Measurements from ENCODE around the gene MTARC1. TPM values are rescaled to one million over a fixed set of nuclear protein-coding genes. Genes with fewer than 3 reads are reported as not detected.

The MTARC1 gene
- total and polyA plus RNA-seq, 2 of the 4 experiments (the other 2 are of a cell fraction), result 0.18 to 0.55 TPM

DNA sequence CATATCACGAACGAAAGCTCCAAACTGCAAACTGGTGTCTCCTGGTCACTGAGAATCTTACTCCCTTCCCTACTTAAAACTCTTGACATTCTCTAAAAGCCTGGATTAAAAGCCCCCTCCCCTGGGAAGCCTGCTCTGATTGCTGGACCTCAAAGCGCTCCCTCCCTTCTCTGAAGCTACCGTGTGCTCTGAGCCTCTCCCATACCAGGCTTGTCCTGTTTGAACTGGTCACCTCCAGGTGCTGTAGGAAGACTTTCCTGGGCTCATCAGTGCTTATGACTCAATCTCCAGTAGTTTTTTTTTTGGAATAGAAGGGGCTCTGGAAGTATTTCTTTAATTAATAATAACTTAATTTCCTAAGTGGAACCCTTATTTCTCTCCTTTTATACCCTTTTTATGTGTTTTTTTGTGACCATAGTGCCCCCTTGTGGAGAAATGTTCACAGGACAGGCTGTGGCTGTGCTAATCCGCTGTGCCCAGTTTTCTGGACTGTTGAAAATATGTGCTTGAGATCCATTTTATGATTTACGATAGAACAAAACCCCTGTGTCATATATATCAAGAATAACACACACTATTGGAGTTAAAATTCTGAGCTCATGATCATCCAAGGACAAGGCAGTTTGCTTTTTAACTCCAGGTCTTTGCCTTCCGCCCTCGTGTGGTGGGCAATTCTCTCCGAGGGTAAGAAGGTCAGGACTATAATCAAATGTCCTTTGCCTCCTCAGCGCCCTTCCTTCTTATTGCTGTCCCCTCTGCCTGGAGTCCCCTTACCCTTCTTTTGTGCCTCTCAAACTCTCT is 16.9 kb downstream of the MTARC1 start:
- H3K14ac ChIP-seq (replicated peaks; ENCODE audit: low read depth, low read length), result no peak overlapping the region
- WGBS, 2 experiments (ENCODE audit: extremely low coverage in 2 of 2, insufficient read length in 1 of 2), result 85% methylated on average over 4 of the region's 10 CpGs; no CpG with 5 or more reads in 1 of the 2 experiments
- peak overlapping the region; percentile 56; the same call in 1 of the 2 replicates for H4K5ac ChIP-seq (ENCODE audit: low read depth, low read length)
- H2AFZ ChIP-seq (replicated peaks; ENCODE audit: low read length, poor library complexity), result peak overlapping the region; percentile 46
- H3K18ac ChIP-seq (ENCODE audit: low read depth, low read length), result peak overlapping the region; percentile 30; the same call in 1 of the 2 replicates
- peak overlapping the region; percentile 63 for H2BK120ac ChIP-seq (ENCODE audit: low read depth, low read length)
- H3K9ac ChIP-seq (ENCODE audit: low read depth, low read length), result 0 out of 2 replicates have a peak overlapping the region, but pooled peaks have one; percentile 35
- H3K4me2 ChIP-seq (ENCODE audit: low read depth, low read length), result peak overlapping the region; percentile 66; the same call in 1 of the 2 replicates
- ChIA-PET POLR2A (ENCODE audit: unreplicated experiment) (interaction anchor here (0.6 kb wide), 2 partner anchors 483 to 566 kb away, joined by 10 read pairs; no protein-coding TSS in a partner anchor), CTCF (interaction anchor here (0.6 to 1.2 kb wide), 7 partner anchors 11 to 1864 kb away, joined by 3 read pairs; partner anchors contain the start of gene MTARC1)
- H2BK5ac ChIP-seq (ENCODE audit: low read depth, low read length, poor library complexity, severe bottlenecking), result peak overlapping the region; percentile 39
- H3K4me3 ChIP-seq (ENCODE audit: insufficient read depth, low read depth, low read length), result no peak overlapping the region
- intact Hi-C loops (cut with micrococcal nuclease) (no loop called here), dilution Hi-C loops (cut with HindIII; ENCODE audit: low sequenced_read_pairs, unreplicated experiment) (no loop called here), in situ Hi-C loops (cut with MboI; ENCODE audit: low sequenced_read_pairs) (no loop called here)
- BruUV-seq (replicated peaks), result no TSS peak
- H3K36me3 ChIP-seq (ENCODE audit: control insufficient read depth, insufficient read depth, low read length), result no peaks in the 10 kb centered on the region
- ATAC-seq (ENCODE audit: low read depth) (peak; percentile 69), DNase-seq (peak; percentile 36)
- H2AK9ac ChIP-seq (replicated peaks; ENCODE audit: low read depth, low read length, poor library complexity), result no peak overlapping the region
- H2AK5ac ChIP-seq (ENCODE audit: low read depth, low read length), result no peak overlapping the region; the same call in 1 of the 2 replicates
- H3K27me3 ChIP-seq (ENCODE audit: control insufficient read depth, insufficient read depth, low read length), result no peaks in the 10 kb centered on the region; the same call in 1 of the 2 replicates
- H4K91ac ChIP-seq (ENCODE audit: insufficient read depth, low read depth, low read length), result peak overlapping the region; percentile 65
- peak overlapping the region; percentile 45; the same call in 2 of the 3 replicates for H2BK15ac ChIP-seq (ENCODE audit: low read depth, low read length)
- no peaks in the 10 kb centered on the region for H4K20me1 ChIP-seq (ENCODE audit: insufficient read depth, low read length)
- H3K23ac ChIP-seq (ENCODE audit: low read depth, low read length), result no peak overlapping the region
- peaks cover 10% of the 10 kb centered on the region; the same call in 1 of the 2 replicates for H3K4me1 ChIP-seq (ENCODE audit: control insufficient read depth, insufficient read depth, low read length)
- H3K56ac ChIP-seq (ENCODE audit: extremely low read depth, insufficient read depth, low read length), result no peak overlapping the region
- peak overlapping the region; percentile 79; the same call in 1 of the 2 replicates for H3K27ac ChIP-seq (ENCODE audit: insufficient read depth, low read length)
- H3K79me1 ChIP-seq (ENCODE audit: low read depth in 1 of 2, low read length in 2 of 2), result no peaks in the 10 kb centered on the region
- no peaks in the 10 kb centered on the region for H3K9me3 ChIP-seq (ENCODE audit: control insufficient read depth, insufficient read depth, low read length)
- H3K9me1 ChIP-seq (ENCODE audit: insufficient read depth, low read length), result no peaks in the 10 kb centered on the region
- peak overlapping the region; percentile 43 for H3K4ac ChIP-seq (ENCODE audit: low read depth, low read length)
- H2BK20ac ChIP-seq (ENCODE audit: low read depth, low read length), result peak overlapping the region; percentile 40
- H4K8ac ChIP-seq (ENCODE audit: low read depth in 2 of 2, low read length in 2 of 2), result peak overlapping the region in 1 of 2 experiments; percentile 59; a peak in 1 of 4 replicates
- TF ChIP-seq RAD21 (IDR thresholded peaks at IDR 0.05; ENCODE audit: low read length), result peak; percentile 22; the same call in 1 of the 2 replicates
- TF ChIP-seq RCOR1 (IDR thresholded peaks at IDR 0.05; ENCODE audit: insufficient replicate concordance, low read length), result no peak
- no peak for TF ChIP-seq MXI1 (IDR thresholded peaks at IDR 0.05; ENCODE audit: borderline replicate concordance, low read depth, low read length)
- no peak for TF ChIP-seq NFE2L2 (IDR thresholded peaks at IDR 0.05; ENCODE audit: low read depth, low read length)
- no peak for TF ChIP-seq BHLHE40 (IDR thresholded peaks at IDR 0.05; ENCODE audit: low read depth, low read length)
- TF ChIP-seq MAZ (IDR thresholded peaks at IDR 0.05; ENCODE audit: borderline replicate concordance, low read depth, low read length), result no peak
- peak; percentile 55 for TF ChIP-seq CTCF (conservative IDR thresholded peaks at IDR 0.05; ENCODE audit: low read depth, low read length)
- no peak for TF ChIP-seq POLR2A (IDR thresholded peaks at IDR 0.05; ENCODE audit: low read depth, low read length)
- no peak for TF ChIP-seq FOS (IDR thresholded peaks at IDR 0.05; ENCODE audit: low read depth, low read length)
- TF ChIP-seq CEBPB (IDR thresholded peaks at IDR 0.05; ENCODE audit: low read depth, low read length), result no peak
- no peak for TF ChIP-seq USF2 (IDR thresholded peaks at IDR 0.05; ENCODE audit: low read depth, low read length)
- TF ChIP-seq ELK1 (IDR thresholded peaks at IDR 0.05; ENCODE audit: borderline replicate concordance, low read depth, low read length), result no peak
- TF ChIP-seq SMC3 (IDR thresholded peaks at IDR 0.05; ENCODE audit: low read depth, low read length), result 0 out of 2 replicates have a peak, but pooled peaks have one; percentile 14

Measured in IMR-90 (cell line).